Erythroblast (primary cell): ENCODE data around the gene RRP8.

Experiments used
- GATA1 ChIP-seq: IDR thresholded peaks from 2 replicates; pipeline ENCODE4 v1.6.1; 2011; ENCODE audit warnings: low read depth, mild to moderate bottlenecking, control low read depth, low read length, moderate library complexity
- POLR2A ChIP-seq: IDR thresholded peaks from 2 replicates; pipeline ENCODE4 v1.6.1; 2011; ENCODE audit warnings: mild to moderate bottlenecking, low read length

GRCh38 chr11:6617315-6617781 lies 13.9 kb upstream of the RRP8 start:
- TF ChIP-seq POLR2A (no peak), GATA1 (no peak)
